ENCODE data around the gene PCYT2. TPM values are rescaled to one million over a fixed set of nuclear protein-coding genes. Genes with fewer than 3 reads are reported as not detected.

The PCYT2 gene
- total and polyA plus RNA-seq, 9 of the 15 experiments (the other 6 are each of a cell fraction or from before 2014, with no cell fraction given) = 0.92 to 134 (median 82.5) TPM

DNA sequence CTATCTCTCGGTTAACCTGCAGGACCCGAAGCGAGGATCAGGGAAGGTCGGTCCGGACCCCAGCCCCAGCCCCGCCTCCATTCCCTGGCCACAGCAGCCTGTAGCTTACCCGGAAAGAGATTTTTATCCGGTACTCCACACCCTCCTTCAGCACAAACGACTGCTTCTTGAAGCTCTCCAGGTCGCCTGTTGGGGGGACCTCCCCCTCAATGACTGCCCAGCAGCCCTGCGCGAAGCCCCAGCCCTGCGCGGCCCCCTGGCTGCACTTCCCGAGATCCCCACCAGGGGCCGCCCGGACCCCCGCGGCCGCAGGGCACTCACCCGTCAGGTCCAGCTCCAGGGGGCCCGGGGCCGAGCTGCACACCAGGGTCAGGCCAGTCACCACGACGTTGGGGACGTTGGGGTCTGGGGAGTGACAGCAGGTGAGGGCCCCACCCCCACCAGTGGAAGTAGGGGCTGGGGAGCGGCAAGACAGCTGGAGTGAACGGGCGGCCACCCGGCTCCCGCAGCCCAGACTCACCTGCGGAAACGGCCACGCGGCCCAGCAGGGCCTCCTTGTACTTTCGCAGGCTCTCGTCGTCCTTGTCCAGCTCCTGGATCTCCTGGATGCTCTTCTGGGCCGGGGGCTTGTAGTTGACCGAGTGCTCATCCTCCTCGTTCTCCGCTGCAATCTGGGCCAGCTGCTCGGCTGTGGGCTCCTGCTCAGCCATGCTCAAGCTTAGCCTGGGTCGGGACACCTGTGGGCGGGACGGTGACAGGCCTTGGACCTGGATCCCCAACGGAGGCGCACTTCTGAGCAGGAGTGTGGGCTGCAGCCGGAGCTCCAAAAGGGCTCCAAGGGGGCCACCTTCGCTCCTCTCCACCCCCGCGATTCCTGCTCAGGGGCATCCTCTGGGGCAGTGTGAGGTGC is 41.7 kb downstream of the PCYT2 start (continued):
- TF ChIP-seq, protein P1, sequence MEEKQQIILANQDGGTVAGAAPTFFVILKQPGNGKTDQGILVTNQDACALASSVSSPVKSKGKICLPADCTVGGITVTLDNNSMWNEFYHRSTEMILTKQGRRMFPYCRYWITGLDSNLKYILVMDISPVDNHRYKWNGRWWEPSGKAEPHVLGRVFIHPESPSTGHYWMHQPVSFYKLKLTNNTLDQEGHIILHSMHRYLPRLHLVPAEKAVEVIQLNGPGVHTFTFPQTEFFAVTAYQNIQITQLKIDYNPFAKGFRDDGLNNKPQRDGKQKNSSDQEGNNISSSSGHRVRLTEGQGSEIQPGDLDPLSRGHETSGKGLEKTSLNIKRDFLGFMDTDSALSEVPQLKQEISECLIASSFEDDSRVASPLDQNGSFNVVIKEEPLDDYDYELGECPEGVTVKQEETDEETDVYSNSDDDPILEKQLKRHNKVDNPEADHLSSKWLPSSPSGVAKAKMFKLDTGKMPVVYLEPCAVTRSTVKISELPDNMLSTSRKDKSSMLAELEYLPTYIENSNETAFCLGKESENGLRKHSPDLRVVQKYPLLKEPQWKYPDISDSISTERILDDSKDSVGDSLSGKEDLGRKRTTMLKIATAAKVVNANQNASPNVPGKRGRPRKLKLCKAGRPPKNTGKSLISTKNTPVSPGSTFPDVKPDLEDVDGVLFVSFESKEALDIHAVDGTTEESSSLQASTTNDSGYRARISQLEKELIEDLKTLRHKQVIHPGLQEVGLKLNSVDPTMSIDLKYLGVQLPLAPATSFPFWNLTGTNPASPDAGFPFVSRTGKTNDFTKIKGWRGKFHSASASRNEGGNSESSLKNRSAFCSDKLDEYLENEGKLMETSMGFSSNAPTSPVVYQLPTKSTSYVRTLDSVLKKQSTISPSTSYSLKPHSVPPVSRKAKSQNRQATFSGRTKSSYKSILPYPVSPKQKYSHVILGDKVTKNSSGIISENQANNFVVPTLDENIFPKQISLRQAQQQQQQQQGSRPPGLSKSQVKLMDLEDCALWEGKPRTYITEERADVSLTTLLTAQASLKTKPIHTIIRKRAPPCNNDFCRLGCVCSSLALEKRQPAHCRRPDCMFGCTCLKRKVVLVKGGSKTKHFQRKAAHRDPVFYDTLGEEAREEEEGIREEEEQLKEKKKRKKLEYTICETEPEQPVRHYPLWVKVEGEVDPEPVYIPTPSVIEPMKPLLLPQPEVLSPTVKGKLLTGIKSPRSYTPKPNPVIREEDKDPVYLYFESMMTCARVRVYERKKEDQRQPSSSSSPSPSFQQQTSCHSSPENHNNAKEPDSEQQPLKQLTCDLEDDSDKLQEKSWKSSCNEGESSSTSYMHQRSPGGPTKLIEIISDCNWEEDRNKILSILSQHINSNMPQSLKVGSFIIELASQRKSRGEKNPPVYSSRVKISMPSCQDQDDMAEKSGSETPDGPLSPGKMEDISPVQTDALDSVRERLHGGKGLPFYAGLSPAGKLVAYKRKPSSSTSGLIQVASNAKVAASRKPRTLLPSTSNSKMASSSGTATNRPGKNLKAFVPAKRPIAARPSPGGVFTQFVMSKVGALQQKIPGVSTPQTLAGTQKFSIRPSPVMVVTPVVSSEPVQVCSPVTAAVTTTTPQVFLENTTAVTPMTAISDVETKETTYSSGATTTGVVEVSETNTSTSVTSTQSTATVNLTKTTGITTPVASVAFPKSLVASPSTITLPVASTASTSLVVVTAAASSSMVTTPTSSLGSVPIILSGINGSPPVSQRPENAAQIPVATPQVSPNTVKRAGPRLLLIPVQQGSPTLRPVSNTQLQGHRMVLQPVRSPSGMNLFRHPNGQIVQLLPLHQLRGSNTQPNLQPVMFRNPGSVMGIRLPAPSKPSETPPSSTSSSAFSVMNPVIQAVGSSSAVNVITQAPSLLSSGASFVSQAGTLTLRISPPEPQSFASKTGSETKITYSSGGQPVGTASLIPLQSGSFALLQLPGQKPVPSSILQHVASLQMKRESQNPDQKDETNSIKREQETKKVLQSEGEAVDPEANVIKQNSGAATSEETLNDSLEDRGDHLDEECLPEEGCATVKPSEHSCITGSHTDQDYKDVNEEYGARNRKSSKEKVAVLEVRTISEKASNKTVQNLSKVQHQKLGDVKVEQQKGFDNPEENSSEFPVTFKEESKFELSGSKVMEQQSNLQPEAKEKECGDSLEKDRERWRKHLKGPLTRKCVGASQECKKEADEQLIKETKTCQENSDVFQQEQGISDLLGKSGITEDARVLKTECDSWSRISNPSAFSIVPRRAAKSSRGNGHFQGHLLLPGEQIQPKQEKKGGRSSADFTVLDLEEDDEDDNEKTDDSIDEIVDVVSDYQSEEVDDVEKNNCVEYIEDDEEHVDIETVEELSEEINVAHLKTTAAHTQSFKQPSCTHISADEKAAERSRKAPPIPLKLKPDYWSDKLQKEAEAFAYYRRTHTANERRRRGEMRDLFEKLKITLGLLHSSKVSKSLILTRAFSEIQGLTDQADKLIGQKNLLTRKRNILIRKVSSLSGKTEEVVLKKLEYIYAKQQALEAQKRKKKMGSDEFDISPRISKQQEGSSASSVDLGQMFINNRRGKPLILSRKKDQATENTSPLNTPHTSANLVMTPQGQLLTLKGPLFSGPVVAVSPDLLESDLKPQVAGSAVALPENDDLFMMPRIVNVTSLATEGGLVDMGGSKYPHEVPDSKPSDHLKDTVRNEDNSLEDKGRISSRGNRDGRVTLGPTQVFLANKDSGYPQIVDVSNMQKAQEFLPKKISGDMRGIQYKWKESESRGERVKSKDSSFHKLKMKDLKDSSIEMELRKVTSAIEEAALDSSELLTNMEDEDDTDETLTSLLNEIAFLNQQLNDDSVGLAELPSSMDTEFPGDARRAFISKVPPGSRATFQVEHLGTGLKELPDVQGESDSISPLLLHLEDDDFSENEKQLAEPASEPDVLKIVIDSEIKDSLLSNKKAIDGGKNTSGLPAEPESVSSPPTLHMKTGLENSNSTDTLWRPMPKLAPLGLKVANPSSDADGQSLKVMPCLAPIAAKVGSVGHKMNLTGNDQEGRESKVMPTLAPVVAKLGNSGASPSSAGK (IDR thresholded peaks at IDR 0.05) = peak; percentile 8; the same call in 1 of the 2 replicates
- TF ChIP-seq MAFF (IDR thresholded peaks at IDR 0.05; ENCODE audit: low read length) (no peak), TRIM24 (IDR thresholded peaks at IDR 0.05) (no peak), ARID2 (IDR thresholded peaks at IDR 0.05) (no peak), RFX7 (CRISPR knock-in tag; IDR thresholded peaks at IDR 0.05) (no peak), NFRKB (IDR thresholded peaks at IDR 0.05; ENCODE audit: low read depth) (no peak), LARP7 (IDR thresholded peaks at IDR 0.05) (no peak), FUS (optimal IDR thresholded peaks at IDR 0.05; ENCODE audit: low read depth, low read length) (no peak), SP1 (CRISPR knock-in tag; IDR thresholded peaks at IDR 0.05) (peak; percentile 40; the same call in 1 of the 2 replicates)
- TF ChIP-seq, protein P2, sequence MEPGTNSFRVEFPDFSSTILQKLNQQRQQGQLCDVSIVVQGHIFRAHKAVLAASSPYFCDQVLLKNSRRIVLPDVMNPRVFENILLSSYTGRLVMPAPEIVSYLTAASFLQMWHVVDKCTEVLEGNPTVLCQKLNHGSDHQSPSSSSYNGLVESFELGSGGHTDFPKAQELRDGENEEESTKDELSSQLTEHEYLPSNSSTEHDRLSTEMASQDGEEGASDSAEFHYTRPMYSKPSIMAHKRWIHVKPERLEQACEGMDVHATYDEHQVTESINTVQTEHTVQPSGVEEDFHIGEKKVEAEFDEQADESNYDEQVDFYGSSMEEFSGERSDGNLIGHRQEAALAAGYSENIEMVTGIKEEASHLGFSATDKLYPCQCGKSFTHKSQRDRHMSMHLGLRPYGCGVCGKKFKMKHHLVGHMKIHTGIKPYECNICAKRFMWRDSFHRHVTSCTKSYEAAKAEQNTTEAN (CRISPR knock-in tag; IDR thresholded peaks at IDR 0.05) = no peak
- TF ChIP-seq, protein P3, sequence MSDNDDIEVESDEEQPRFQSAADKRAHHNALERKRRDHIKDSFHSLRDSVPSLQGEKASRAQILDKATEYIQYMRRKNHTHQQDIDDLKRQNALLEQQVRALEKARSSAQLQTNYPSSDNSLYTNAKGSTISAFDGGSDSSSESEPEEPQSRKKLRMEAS (CRISPR knock-in tag; IDR thresholded peaks at IDR 0.05) = peak; percentile 41
- TF ChIP-seq, protein P4, sequence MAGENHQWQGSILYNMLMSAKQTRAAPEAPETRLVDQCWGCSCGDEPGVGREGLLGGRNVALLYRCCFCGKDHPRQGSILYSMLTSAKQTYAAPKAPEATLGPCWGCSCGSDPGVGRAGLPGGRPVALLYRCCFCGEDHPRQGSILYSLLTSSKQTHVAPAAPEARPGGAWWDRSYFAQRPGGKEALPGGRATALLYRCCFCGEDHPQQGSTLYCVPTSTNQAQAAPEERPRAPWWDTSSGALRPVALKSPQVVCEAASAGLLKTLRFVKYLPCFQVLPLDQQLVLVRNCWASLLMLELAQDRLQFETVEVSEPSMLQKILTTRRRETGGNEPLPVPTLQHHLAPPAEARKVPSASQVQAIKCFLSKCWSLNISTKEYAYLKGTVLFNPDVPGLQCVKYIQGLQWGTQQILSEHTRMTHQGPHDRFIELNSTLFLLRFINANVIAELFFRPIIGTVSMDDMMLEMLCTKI (IDR thresholded peaks at IDR 0.05; ENCODE audit: partially characterized antibody) = no peak
